Occipital lobe (tissue), 3 donors: Measurements from ENCODE around the gene LGALS9B. TPM values are rescaled to one million over a fixed set of nuclear protein-coding genes. Genes with fewer than 3 reads are reported as not detected.
"Not testable (repeated sequence)": the region's sequence is repeated elsewhere in the genome, so short reads cannot be mapped to it uniquely, and the experiment has no call there.

Experiments
- DNase-seq: peaks from one replicate; lab custom pipeline; 2025; lab: John Stamatoyannopoulos, UW
- small RNA-seq: library from RNA; depleted of rRNA; stranded (forward); fragments of <200 nt; gene quantifications from one replicate; pipeline ENCODE3, GENCODE V24; 2014
- total RNA-seq: library from RNA; depleted of rRNA; stranded (reverse); fragments of >200 nt; gene quantifications from one replicate; pipeline ENCODE4 v1.2.3, GENCODE V29; 2014

LGALS9B gene
- total RNA-seq, 1 donor from 2014 or later, result not detected

- DNase-seq, result not testable (repeated sequence)
These were observed 49.8 kb downstream of the LGALS9B start for GRCh38 chr17:20417492-20418080.

GRCh38 chr17:20416381-20416911 is 50.9 kb downstream of the LGALS9B start:
- not testable (repeated sequence) for DNase-seq

GRCh38 chr17:20415479-20415878 is 51.9 kb downstream of the LGALS9B start:
- DNase-seq, result not testable (repeated sequence)

GRCh38 chr17:20401306-20402022 is 65.9 kb downstream of the LGALS9B start:
- not testable (repeated sequence) for DNase-seq

GRCh38 chr17:20400559-20401305 is 66.6 kb downstream of the LGALS9B start:
- not testable (repeated sequence) for DNase-seq

Small RNA genes lying within 50 kb of the gene (small RNA-seq; reads per million reads assigned to genes)
- gene YWHAEP3, result not detected

Other genes starting within 250 kb of the LGALS9B start
- gene CDRT15L2, start 112.2 kb upstream of the LGALS9B start, total RNA-seq, result not detected